GM19455 (cell line): Measurements from ENCODE around the gene VTA1.

Experiments
- ATAC-seq: cut with Tn5 transposase; IDR thresholded peaks from one replicate; pipeline ENCODE4 v1.9.1; 2021; ENCODE audit not compliant: unreplicated experiment

The VTA1 gene

GRCh38 chr6:142260748-142261147 lies 113.7 kb downstream of the VTA1 start:
- ATAC-seq: no peak

- no peak for ATAC-seq
Observed at GRCh38 chr6:142262231-142262630, 115.2 kb downstream of the VTA1 start.

- ATAC-seq: no peak
Observed at GRCh38 chr6:142265476-142265875, 118.4 kb downstream of the VTA1 start.

- ATAC-seq: no peak
Observed at GRCh38 chr6:142266060-142266459, 119.0 kb downstream of the VTA1 start.

- no peak for ATAC-seq
Observed at GRCh38 chr6:142271476-142271875, 124.4 kb downstream of the VTA1 start.
